Measurements from ENCODE around the gene RAB27A. TPM values are rescaled to one million over a fixed set of nuclear protein-coding genes. Genes with fewer than 3 reads are reported as not detected.
"Not testable (repeated sequence)": the region's sequence is repeated elsewhere in the genome, so short reads cannot be mapped to it uniquely, and the experiment has no call there.

Gene RAB27A
- polyA plus RNA-seq, 10 donors: 6.3 to 10.3 (median 7.3) TPM

DNA sequence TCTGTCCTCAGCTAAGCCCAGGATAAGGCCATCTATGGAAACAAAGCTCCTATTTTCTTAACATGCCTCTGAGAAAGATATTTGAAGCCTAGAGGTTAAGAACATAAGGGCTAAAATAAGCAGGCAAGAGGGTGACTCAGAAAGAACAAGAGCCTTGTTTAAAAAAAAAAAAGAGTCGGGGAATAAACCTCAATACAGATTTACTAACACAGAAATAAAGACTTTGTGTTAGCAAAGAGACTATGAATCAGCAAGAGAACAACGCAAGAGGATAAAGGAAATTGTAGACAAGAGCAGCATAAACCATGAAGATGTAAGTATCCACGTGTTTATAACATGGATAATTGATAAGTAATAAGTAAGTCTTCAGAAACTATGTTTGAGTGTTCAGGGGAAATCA is 36.0 kb downstream of the RAB27A start:
- DNase-seq: no peak

DNA sequence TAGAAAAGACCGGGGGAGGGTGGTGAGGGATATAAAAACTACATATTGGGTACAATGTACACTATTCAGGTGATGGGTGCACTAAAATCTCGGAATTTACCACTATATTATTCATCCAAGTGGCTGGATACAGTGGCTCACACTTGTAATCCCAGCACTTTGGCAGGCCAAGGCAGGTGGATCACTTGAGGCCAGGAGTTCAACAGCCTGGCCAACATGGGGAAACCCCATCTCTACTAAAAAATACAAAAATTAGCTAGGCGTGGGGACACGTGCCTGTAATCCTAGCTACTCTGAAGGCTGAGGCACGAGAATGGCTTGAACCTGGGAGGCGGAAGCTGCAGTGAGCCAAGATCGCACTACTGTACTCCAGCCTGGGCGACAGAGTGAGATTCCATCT is 37.4 kb downstream of the RAB27A start:
- DNase-seq: not testable (repeated sequence)

DNA sequence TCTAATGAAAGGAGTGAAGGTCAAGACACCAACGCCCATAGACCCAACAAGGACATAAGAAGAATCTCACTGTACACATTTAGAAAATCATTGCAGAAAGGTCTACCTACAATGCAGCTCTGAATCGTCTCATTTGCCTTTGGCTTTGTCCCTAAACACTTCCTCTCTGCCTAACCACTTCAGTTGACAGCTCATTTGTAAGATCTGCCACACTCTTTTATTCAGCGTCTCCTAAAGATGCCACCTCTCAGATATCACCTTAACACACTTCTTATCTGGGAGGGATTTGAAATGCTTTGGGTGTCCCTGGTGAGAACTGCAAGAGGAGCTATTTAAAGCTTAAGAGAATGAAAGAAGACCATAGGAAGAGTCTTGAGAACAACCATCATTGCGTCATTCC is 38.7 kb downstream of the RAB27A start:
- DNase-seq: no peak

DNA sequence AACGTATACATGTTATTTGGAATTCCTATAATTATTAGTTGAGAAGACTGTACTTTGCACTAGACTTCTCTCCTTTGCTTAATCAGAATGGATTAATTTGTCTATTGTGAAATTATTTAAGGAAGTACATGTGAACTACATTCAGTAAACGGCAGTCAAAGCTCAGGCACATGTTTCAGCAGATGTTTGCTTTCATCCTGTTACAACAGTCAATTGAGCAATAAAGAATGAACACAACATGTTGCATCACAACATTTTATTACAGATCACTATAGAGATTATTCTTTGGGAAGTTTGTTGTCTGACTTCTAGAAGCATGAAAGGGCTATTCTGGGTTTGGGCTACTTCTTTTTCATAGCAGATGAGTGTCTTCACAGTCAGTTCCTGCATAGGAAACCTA is 39.2 kb downstream of the RAB27A start:
- peak in 1 of 3 donors; percentile 16 for DNase-seq

DNA sequence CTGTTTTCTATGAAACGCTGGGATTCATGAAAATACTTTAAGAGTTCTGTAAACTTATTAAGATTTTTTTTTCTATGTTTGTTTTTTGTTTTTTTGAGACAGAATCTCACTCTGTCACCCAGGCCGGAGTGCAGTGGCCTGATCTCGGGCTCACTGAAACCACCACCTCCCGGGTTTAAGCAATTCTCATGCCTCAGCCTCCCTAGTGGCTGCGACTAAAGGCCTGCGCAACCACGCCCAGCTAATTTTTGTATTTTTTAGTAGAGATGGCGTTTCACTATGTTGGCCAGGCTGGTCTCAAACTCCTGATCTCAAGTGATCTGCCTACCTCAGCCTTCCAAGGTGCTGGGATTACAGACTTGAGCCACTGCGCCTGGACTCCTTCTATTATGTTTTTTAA is 39.7 kb downstream of the RAB27A start:
- not testable (repeated sequence) for DNase-seq

DNA sequence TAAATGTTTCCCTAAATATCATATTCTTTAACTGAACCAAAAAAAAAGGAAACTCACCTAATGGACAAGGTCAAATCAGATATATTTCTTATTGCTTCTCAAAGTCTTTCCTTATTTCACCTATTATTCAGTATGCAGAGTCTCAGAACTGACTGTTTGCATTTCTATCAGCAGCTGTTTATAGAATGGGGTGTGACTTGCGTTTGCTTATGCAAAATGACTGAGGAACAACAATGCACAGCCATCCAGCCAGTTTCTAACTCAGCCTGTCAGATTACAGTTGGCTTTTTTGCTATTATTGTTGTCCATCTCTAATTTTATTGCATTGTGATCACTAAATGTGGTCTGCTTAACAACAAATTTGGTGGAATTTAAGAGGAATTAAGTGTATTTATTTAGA is 40.7 kb downstream of the RAB27A start:
- no peak for DNase-seq

DNA sequence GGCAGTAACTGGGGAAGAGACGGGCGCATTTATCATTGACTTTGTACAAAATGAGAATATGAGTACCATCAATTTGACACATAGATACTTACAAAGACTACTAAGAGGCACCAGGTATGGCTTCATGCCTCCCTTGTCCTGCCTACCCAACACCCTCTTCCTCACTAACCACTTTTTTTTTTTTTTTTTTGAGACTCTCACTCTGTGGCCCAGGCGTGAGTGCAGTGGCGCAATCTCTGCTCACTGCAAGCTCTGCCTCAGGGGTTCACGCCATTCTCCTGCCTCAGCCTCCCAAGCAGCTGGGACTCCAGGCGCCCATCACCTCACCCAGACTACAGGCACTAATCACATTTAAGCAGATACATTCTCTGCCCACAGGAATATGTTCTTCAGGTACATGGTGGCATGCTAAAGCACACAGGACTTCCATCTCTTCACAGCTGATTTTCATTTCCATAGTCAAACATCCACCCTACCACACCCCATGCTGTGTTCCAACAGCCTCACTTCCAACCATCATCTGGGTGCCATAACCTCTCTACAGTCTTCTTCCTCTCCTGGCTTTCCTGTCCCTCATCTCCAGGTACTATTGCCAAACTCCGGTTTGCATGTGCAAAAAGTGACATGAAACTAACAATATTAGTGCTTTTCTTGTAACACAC is 41.7 kb downstream of the RAB27A start:
- DNase-seq: no peak

DNA sequence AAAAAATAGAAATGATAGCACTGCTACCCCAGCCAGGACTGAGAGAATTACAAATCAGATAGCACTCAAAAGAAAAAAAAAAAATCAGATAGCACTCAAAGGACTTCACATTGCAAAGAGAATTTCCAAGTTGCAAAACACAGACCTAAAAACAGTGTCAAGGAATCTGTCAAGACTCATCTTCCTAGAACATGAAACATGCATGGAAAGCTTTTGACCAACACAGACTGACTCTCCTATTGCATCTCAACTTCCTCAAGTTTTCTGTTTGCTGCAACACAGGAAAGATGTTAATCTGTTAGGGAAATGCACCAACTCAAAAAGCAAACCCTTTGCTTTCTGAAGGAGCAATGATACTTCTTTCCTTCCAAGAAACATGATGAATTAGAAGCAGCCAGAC is 42.3 kb downstream of the RAB27A start:
- no peak for DNase-seq

DNA sequence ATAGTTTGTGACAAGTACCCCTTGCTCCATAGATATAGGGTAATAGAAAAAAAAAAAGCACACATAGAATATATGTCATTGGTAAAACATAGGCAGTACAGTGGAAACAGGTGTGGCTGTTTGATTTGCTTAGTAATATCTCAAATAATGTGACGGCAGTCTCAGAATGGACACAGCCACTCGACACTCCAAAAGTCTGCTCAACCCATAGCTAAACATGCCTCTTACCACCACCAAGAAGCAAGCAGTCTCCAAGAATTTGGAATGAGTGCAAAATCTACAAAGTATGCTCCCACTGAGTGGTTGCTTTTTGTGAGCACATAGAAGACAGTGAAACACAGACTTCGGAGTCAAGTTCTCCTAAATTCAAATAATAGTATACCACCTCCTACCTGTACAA is 43.0 kb downstream of the RAB27A start:
- DNase-seq: no peak

DNA sequence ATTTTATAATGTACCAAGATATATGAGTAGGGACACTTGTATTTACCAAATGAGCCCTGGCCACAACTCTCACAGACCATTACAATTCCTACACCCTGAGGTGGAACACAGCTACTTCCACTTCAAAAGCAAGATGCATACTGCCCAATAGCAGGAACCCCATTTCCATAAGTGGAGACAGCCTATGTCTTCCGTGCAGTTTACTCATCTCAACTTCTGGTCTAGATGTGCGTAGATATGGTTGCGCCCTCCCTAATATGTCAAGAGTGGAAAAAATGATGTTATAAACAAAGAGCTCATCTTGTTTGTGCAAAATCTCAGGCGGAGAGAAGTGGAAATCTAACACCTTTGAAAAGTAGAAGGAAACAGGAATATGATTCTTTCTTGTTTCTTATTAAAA is 44.6 kb downstream of the RAB27A start:
- DNase-seq: no peak

DNA sequence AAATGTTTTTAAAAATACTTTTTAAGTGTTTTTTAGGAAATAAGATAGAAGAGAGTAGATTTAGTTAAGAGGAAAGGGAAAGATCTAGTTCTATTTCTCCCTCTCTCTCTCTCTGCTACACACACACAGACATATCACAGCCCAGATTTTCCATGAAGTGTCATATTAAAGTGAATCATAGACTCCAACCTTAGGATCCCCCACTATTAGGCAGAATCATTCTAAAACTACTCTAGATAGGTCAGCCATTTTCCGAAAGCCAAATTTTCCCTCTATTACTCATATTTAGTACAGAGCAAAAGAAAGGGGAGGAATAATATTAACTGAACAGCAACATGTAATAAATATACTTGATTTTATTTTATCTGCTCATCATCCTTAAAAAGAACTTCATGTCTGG is 47.7 kb downstream of the RAB27A start:
- peak in 1 of 3 donors; percentile 30 for DNase-seq

DNA sequence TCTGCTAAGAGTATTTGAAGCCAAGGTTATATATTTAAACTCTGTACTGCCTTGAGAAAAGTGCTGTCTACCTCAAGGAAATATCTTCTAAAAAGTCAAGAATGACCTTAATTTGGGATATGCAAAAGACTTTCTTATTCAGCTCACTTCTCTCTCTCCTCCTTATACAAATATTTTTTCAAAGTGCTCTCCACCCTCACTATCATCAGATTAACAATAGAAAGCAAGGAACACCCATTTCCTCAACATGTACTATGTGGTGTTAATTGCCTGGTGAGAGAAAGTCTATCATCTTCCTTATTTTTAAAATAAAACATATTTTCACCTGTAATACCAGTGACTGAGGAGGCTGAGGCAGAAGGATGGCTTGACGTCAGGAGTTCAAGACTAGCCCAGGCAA is 48.4 kb downstream of the RAB27A start:
- no peak for DNase-seq

DNA sequence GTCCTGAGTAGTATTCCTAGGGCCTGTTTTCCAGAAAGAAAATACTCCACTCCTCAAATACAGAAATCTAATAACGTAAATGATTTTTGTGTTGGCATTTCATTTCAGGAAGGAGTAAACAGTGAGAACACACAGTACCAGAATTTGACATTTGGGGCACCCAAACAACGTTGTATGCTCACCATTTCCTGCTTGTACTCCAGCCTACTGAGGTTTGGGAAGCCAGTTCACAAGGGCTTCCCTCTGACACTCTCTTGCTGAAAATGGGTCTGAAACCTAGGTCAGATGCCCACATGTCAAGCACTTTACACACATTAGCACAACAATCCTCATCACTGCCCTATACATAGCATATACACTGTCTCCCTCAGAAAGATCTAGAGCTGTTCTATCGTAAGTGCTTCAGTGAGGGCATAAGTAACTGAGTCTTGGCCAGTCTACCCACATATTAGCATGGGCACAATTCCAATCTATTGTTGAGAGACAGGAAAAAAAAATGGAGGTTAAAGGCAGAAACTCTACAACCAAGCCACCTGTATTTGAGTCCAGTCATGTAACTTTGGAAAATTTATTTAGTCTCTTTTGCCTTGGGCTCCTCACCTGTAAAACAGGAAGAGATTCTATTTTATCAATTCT is 49.4 kb downstream of the RAB27A start:
- DNase-seq: no peak

DNA sequence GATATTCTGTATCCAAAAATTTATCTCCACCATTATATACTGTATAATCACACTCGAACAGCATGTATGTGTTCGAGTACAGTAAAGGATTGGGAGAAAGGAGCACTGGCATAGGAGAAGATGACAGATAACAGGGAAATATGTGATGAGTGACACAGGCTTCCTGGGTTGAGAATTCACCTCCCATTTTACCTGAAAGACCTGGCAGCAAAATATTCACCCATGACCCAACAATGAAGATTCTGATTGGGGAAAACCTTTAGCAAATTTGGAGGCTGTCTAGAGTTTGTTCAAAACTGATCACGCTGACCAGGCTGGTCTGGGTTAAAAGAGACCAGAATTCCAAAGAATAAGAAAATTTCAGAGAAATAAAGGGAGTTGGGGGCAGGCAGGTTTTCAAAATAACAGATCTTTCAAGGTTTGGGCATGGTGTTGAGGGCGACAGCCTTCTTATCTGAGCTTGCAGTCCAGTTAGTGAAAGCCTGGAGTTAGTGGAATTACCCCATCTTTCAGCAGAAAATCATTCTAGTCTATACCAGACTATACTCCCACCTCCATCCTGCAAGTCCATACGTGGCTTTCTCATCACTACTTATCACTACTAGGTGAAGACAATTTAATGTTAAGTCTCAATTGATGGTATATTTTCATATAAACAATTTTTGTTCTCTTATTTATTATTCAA is 50.0 kb downstream of the RAB27A start:
- DNase-seq: no peak

DNA sequence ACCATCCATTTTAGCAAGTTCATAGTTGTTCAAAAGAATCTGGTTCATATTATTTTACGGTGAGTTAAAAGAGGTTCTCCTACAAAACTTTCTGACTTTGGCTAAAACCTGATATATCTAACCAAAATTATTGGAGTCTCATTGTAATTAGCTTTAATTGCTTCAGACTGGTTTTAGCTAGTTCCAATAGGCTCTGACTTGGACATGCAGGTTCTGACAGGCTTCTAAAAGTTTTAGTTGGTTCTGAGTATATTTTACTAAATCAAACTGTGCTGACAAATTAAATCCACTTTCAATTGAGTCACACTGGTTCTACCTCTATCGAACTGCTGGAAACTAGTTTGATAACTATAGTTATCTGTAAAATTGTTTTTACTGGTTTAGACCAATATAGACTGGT is 50.7 kb downstream of the RAB27A start:
- DNase-seq: no peak

DNA sequence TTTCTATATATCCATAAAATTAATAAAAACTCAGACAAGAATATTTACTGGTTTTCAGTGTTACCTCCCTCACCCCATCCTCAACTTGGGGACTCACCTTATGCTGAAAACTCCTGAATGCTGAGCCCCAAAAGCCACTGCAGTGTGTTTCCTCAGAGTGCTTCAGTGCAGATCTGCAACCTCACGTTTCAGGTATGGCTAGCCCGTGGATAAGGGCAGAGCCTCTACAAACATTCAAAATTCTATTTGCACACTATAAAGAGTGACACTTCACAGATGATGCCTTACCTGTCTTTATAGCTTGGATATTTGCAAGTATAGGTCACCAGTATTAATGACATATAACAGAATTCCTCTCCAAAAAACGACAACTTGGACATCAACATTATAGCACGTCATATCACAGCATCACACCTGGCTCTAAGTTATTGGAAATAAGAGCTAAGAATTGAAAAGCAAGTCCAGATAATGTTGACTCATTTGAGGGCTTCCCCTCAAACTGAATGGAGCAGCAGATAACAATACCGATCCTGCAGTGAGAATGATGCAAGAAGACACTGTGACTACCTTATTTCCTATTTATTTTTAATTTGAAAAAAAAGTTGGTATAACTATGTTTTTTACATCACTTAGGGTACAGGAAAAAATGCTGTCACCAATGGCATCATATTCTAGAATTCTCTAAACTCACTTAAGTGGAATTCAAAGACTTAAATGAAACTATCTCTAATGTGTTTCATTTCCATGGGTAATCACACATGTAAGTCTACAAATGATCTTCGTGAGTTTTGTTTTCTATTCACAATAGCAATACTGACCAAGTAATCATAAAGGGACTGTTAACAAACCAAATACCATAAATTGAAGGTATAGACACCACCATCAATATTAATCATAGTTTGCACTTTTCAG is 52.1 kb downstream of the RAB27A start:
- DNase-seq: no peak

DNA sequence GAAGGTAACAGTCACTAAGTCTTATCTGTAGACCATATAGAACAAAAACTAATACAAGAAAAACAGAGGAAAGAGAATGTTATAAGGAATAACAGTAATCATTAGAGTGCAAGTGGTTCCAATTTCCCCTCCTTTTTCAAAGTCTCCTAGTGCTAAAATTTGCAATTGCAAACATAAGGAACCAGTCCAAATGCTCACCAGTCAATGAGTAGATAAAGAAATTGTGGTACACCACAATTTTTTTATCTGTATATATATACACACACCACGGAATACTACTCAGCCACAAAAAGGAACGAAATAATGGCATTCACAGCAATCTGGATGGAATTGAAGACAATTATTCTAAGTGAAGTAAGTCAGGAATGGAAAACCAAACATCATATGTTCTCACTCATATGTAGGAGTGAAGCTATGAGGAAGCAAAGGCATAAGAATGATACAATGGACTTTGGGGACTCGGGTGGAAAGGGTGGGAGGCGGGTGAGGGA is 54.0 kb downstream of the RAB27A start:
- DNase-seq: no peak

DNA sequence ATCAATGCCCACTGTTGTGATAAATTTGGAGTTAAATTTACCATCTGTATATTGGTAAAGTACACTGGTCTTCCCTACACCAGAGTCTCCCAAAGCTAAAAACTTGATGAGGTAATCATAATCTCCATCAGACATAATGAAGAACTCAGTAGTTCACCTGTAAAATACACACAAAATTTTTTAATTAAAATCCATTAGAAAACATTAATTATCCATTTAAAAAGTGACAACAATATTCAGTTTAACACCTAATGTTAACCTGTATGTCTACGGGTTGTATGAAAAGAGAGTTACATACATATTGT is 54.9 kb downstream of the RAB27A start:
- no peak for DNase-seq

DNA sequence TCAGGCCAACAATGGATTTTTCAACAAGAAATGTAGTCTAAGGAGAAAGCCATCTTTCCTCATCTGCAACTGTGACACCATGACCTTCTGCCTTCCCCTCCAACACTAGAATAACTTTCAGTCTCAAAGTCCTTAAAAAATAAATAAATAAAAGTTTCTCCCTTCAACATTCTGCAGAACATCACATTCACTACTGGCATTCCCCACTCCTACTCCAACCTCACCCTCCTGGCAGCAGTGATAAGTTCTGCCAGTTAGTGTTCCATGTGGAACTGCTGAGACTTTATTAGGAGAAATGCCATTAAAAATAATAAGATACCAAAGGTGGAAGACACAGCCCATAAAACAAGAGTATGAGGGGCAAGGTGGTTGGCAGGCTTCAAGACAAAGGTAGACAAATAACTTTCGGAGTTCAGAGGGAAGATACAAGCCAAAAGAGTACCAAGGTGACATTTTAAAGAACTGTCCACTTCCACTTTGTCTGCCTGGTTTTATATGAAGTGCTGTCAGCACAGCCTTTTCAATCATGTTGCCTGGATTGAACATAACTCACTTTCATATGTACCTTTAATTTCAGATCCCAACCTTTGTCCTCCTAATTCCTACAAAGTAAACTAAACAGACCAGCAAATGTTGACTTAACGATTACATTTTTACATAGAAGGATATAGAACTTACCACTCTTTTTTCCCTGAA is 55.4 kb downstream of the RAB27A start:
- no peak for DNase-seq

DNA sequence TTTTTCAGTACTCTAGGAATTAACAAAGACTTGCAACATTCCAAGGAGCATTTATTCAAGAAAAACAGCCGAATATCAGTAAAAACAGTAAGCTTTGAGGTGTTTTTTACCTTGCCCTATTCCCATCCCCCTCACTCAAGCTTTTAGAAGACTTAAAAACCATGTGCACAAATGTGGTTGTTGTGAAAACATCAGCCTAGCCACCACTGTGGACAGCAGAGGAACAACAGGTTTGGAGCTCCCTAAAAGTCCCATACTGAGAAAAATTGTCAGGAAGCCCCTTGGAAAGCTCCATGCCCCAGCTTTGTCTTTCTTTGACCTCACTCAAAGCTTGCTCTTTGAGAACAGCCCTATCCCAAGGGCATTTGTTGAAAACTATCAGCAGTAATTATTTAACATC is 58.2 kb downstream of the RAB27A start:
- no peak for DNase-seq

DNA sequence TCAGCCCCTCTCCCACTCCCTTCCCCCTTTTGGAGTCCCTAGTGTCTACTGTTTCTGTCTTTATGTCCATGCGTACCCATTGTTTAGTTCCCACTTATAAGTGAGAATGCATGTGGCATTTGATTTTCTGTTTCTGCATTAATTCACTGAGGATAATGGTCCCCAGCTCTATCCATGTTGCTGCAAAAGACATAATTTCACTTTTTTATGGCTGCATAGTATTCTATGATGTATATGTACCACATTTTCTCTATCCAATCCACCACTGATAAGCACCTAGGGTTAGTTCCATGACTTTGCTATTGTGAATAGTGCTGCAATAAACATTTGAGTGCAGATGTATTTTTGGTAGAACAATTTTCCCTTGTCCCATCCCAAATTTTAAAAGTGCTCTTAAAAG is 58.7 kb downstream of the RAB27A start:
- no peak for DNase-seq
